ENCODE results near the gene DSG3.

The DSG3 gene

DNA sequence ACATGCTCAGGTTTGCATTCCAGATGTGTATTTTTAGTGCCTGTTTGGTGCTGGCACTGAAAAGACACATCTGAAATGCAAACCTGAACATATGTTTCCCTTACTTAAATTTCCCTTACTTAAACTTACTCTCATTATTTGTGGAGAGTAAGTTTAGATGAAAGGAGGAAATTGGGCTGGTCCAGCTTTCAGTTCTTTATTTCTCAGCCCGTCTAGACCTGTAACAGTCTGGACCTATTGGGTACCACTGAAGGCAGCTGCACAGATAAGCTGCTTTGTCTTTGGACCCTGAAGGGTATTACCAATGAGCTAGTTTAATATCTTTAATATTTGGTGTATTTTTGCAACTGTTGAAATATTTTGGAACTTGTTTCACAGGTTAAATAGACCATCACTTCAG, 17.0 kb upstream of the DSG3 start:
- TF ChIP-seq, protein P1, sequence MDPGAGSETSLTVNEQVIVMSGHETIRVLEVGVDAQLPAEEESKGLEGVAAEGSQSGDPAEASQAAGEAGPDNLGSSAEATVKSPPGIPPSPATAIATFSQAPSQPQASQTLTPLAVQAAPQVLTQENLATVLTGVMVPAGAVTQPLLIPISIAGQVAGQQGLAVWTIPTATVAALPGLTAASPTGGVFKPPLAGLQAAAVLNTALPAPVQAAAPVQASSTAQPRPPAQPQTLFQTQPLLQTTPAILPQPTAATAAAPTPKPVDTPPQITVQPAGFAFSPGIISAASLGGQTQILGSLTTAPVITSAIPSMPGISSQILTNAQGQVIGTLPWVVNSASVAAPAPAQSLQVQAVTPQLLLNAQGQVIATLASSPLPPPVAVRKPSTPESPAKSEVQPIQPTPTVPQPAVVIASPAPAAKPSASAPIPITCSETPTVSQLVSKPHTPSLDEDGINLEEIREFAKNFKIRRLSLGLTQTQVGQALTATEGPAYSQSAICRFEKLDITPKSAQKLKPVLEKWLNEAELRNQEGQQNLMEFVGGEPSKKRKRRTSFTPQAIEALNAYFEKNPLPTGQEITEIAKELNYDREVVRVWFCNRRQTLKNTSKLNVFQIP (CRISPR knock-in tag; IDR thresholded peaks at IDR 0.05; ENCODE audit: borderline replicate concordance, low read depth), result no peak
- TF ChIP-seq, protein P2, sequence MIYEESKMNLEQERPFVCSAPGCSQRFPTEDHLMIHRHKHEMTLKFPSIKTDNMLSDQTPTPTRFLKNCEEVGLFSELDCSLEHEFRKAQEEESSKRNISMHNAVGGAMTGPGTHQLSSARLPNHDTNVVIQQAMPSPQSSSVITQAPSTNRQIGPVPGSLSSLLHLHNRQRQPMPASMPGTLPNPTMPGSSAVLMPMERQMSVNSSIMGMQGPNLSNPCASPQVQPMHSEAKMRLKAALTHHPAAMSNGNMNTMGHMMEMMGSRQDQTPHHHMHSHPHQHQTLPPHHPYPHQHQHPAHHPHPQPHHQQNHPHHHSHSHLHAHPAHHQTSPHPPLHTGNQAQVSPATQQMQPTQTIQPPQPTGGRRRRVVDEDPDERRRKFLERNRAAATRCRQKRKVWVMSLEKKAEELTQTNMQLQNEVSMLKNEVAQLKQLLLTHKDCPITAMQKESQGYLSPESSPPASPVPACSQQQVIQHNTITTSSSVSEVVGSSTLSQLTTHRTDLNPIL (CRISPR knock-in tag; IDR thresholded peaks at IDR 0.05; ENCODE audit: low read depth), result no peak
- no peak for TF ChIP-seq OSR1 (CRISPR knock-in tag; IDR thresholded peaks at IDR 0.05)
- TF ChIP-seq ESRRG (CRISPR knock-in tag; IDR thresholded peaks at IDR 0.05), result no peak
- TF ChIP-seq ZFP3 (CRISPR knock-in tag; IDR thresholded peaks at IDR 0.05), result no peak
- no peak for TF ChIP-seq RARB (CRISPR knock-in tag; IDR thresholded peaks at IDR 0.05)
- TF ChIP-seq GLIS3 (CRISPR knock-in tag; IDR thresholded peaks at IDR 0.05), result no peak
- no peak for TF ChIP-seq ZNF70 (CRISPR knock-in tag; IDR thresholded peaks at IDR 0.05)
- no peak for TF ChIP-seq TOX (CRISPR knock-in tag; IDR thresholded peaks at IDR 0.05; ENCODE audit: borderline replicate concordance)
- no peak for ATAC-seq

DNA sequence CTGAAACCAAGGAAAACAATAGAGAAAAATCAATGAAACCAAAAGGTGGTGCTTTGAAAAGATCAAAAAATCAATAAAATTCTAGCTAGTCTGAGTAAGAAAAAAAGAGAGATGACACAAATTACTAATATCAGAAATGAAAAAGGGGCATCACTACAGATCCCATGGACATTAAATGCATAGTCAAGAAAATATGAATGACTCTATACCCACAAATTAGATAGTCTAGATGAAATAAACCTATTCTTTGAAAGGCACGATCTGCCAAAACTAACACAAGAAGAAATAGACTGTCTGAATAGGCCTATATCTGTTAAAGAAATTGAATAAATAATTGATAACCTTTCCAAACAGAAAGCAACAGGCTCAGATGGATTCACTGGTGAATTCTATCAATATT, 15.2 kb upstream of the DSG3 start:
- no peak for ATAC-seq
- no peak for TF ChIP-seq ARNTL (CRISPR knock-in tag; IDR thresholded peaks at IDR 0.05; ENCODE audit: borderline replicate concordance, low read depth)

DNA sequence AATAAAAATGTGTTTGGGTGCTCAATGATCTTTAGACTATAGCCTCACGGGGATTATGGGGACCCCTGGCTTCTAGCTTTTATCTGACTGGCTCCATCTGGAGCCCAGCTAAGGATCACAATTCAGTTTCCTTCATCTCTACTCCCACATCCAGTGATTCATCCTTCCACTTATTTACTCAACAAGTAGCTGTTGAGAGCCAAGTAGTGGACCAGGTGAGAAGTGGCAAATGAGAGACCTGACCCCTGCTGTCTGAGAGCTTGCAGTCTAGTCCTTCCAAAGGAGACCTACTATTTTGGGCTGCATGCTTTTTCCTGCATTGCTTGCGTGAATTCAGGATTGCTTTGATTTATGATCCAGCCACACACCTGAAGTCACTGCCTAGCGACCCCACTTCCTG, 10.7 kb upstream of the DSG3 start:
- TF ChIP-seq, protein P1 (CRISPR knock-in tag; IDR thresholded peaks at IDR 0.05; ENCODE audit: borderline replicate concordance, low read depth), result no peak
- TF ChIP-seq ZNF565 (CRISPR knock-in tag; conservative IDR thresholded peaks at IDR 0.05; ENCODE audit: low read depth), result no peak
- no peak for TF ChIP-seq PPARA (CRISPR knock-in tag; IDR thresholded peaks at IDR 0.05; ENCODE audit: borderline replicate concordance)
- no peak for TF ChIP-seq ZC3H10 (CRISPR knock-in tag; IDR thresholded peaks at IDR 0.05)
- TF ChIP-seq, protein P3, sequence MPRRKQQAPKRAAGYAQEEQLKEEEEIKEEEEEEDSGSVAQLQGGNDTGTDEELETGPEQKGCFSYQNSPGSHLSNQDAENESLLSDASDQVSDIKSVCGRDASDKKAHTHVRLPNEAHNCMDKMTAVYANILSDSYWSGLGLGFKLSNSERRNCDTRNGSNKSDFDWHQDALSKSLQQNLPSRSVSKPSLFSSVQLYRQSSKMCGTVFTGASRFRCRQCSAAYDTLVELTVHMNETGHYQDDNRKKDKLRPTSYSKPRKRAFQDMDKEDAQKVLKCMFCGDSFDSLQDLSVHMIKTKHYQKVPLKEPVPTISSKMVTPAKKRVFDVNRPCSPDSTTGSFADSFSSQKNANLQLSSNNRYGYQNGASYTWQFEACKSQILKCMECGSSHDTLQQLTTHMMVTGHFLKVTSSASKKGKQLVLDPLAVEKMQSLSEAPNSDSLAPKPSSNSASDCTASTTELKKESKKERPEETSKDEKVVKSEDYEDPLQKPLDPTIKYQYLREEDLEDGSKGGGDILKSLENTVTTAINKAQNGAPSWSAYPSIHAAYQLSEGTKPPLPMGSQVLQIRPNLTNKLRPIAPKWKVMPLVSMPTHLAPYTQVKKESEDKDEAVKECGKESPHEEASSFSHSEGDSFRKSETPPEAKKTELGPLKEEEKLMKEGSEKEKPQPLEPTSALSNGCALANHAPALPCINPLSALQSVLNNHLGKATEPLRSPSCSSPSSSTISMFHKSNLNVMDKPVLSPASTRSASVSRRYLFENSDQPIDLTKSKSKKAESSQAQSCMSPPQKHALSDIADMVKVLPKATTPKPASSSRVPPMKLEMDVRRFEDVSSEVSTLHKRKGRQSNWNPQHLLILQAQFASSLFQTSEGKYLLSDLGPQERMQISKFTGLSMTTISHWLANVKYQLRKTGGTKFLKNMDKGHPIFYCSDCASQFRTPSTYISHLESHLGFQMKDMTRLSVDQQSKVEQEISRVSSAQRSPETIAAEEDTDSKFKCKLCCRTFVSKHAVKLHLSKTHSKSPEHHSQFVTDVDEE (CRISPR knock-in tag; IDR thresholded peaks at IDR 0.05), result no peak
- TF ChIP-seq GLIS3 (CRISPR knock-in tag; IDR thresholded peaks at IDR 0.05), result no peak
- TF ChIP-seq OSR1 (CRISPR knock-in tag; IDR thresholded peaks at IDR 0.05), result no peak
- TF ChIP-seq RARB (CRISPR knock-in tag; IDR thresholded peaks at IDR 0.05), result no peak
- TF ChIP-seq, protein P2 (CRISPR knock-in tag; IDR thresholded peaks at IDR 0.05; ENCODE audit: low read depth), result no peak
- no peak for TF ChIP-seq SNAI2 (CRISPR knock-in tag; IDR thresholded peaks at IDR 0.05)
- TF ChIP-seq CSDC2 (CRISPR knock-in tag; IDR thresholded peaks at IDR 0.05), result no peak
- TF ChIP-seq, protein P4, sequence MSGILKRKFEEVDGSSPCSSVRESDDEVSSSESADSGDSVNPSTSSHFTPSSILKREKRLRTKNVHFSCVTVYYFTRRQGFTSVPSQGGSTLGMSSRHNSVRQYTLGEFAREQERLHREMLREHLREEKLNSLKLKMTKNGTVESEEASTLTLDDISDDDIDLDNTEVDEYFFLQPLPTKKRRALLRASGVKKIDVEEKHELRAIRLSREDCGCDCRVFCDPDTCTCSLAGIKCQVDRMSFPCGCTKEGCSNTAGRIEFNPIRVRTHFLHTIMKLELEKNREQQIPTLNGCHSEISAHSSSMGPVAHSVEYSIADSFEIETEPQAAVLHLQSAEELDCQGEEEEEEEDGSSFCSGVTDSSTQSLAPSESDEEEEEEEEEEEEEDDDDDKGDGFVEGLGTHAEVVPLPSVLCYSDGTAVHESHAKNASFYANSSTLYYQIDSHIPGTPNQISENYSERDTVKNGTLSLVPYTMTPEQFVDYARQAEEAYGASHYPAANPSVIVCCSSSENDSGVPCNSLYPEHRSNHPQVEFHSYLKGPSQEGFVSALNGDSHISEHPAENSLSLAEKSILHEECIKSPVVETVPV (CRISPR knock-in tag; IDR thresholded peaks at IDR 0.05), result no peak
- no peak for ATAC-seq

DNA sequence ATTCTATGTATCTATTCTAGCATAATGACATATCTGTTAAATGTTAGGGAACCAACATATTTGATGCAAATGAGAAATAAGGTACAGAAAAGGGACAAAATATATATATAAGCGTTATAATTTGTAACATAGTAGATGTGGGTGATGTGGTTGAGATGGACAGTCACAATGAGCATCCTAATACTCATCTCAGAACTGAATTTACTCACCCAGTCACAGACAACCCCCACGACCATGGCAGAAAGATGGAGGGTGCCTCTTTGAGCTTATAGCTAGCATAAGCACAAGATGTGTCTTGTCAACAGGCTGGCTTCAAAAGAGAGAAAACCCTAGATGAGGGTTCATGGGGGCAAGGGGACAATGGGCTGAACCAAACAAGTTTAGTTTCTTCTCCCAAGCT, 9.1 kb upstream of the DSG3 start:
- TF ChIP-seq OSR1 (CRISPR knock-in tag; IDR thresholded peaks at IDR 0.05) (no peak), CSDC2 (CRISPR knock-in tag; IDR thresholded peaks at IDR 0.05) (no peak), ESRRG (CRISPR knock-in tag; IDR thresholded peaks at IDR 0.05) (no peak), ISL1 (CRISPR knock-in tag; IDR thresholded peaks at IDR 0.05) (no peak)
- no peak for ATAC-seq

All from SK-N-SH treated with all-trans-retinoic acid at 6 μM for 48 hours (cell line).